DMS 273 (cell line): Measurements from ENCODE around the gene HELZ2.

ENCODE experiments used
- DNase-seq: peaks from one replicate; lab custom pipeline; 2025; ENCODE audit not compliant: unreplicated experiment; lab: John Stamatoyannopoulos, UW

HELZ2 gene

DNA sequence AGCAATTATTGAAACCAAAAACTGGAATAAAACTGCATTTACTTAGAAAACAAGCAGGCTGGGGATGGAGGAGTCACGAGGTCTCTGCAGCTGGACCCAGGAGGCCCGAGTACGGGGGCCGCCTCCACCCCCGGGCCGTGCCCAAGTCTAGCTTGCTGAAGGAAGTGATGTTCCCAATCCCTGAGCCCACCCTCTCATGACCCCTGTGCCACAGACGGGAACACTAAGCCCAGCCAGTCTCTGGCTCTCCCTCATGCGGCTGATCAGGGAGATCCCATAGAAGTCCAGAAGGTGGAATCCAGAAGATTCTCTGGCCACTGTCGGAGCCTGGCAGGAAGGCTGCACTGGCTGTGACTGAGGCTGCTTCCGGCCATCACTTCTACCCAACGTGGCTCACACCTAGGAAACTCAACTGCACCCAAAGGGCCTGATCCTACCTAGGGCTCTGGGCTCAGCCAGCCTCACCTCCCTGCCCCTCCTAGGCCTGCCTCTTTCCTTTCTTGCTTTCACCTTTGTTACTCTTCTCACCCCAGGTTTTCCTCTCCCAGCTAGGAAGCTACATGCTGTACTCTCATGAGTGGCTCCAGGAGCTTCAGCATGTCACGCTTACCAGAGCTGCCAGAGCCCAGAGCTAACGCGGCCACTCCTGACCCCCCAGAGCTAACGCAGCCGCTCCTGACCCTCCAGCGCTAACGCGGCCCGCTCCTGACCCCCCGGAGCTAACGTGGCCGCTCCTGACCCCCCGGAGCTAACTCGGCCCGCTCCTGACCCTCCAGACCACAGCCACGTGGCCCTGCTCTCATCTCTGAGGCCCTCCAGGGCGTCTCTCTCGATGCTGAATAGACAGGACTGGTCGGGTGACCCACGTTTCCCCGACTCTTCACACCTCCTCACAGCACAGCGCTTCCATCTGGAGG is 24.7 kb upstream of the HELZ2 start:
- no peak for DNase-seq

DNA sequence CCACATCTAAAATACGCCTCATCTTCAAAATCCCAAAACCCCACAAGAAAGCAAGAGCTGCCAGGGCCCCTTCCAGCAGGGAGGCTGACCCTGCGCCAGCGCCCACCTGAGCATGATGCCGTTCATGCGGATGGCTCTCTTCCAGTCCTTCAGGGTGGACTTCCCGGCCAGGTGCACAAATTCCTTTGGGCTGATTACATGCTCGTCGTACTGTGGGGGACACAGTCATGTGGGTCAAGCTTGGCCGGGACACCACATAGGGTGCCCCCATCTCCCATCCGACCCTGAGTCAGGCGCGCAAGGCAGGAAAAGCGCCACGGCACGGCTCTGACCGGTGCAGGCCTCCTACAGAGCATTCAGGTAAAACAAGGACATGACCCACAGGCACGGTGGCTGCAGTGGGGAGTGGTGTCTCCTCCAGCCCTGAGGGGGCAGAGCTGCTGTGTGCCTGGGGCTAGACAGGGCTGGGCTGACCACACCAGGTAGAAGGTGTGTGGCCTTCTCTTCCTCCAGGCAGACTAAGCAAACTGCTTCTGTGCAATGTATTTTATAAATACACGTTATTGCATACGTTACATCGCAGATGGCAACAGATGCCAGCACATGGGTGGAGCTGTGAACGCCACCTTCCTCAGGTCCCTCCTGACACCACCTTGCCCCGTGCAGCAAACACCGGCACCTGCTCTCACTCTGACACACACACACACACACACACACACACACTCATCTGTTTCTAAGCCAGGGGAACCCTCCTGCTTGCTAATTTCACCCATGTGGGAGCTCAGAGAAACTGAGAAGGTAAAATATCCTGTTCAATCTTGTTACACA is 23.8 kb upstream of the HELZ2 start:
- DNase-seq: no peak

GRCh38 chr20:63596423-63596822 is 22.4 kb upstream of the HELZ2 start:
- no peak for DNase-seq

DNA sequence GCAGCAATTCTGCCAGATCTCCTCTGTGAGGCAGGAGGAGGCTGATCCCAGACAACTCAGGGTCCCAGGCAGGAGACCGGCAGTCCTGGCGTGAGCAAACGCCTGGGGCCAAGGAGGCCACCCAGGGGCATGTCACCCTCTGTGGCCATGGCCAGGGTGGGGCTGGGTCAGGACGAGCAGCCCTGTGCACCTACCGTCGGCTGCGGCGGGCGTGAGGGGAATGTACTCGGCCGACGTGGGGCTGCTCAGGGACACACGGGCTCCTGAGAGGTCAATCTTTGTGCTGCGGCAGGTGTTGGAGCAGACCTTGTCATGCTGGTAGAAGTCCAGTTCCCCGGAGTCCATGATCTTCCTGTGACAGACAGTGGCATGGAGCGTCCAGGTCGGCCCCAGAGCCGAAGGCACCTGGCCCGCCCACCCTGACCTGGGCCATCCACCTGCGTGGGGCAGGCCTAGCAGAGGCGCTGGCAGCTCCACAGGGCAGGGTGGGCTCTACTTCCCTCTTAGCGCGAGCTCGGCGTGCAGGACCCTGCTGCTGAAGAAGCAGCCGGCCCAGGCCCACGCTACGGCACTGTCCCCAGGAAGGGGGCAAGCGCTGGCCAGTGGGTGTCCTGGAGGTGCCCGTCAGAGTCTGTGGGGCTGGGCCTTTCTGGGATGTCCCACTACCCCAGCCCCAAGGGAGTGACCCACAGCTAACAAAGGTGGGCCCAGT is 21.5 kb upstream of the HELZ2 start:
- DNase-seq: no peak

DNA sequence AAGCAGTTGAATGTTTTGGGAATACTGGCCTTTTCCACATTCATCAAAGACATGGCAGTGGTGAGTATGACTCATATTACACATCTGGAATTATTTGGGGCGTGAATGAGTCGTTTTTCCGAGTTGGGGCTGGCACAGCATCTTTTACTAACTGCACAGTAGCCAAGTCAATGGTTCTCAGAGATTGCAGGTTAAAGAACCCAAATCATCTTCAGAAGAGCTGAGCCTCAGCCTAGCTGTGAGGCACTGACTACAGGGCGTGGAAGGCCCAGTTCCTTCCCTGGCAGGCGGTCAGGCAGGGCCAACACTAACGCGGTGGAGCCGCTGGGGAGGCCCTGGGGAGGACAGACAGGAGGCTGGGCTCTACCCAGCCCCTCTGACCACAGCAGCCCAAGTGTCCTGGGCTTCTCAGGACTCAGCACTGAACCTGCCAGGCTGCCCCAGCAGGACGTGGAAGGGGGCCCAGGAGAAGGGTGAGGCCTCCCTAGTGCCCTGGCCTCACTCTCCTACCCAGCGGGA is 20.1 kb upstream of the HELZ2 start:
- DNase-seq: no peak

GRCh38 chr20:63592661-63593060 is 18.6 kb upstream of the HELZ2 start:
- no peak for DNase-seq

GRCh38 chr20:63591786-63592355 is 17.8 kb upstream of the HELZ2 start:
- no peak for DNase-seq

- DNase-seq: no peak
Observed at GRCh38 chr20:63591147-63591533, 17.1 kb upstream of the HELZ2 start.

DNA sequence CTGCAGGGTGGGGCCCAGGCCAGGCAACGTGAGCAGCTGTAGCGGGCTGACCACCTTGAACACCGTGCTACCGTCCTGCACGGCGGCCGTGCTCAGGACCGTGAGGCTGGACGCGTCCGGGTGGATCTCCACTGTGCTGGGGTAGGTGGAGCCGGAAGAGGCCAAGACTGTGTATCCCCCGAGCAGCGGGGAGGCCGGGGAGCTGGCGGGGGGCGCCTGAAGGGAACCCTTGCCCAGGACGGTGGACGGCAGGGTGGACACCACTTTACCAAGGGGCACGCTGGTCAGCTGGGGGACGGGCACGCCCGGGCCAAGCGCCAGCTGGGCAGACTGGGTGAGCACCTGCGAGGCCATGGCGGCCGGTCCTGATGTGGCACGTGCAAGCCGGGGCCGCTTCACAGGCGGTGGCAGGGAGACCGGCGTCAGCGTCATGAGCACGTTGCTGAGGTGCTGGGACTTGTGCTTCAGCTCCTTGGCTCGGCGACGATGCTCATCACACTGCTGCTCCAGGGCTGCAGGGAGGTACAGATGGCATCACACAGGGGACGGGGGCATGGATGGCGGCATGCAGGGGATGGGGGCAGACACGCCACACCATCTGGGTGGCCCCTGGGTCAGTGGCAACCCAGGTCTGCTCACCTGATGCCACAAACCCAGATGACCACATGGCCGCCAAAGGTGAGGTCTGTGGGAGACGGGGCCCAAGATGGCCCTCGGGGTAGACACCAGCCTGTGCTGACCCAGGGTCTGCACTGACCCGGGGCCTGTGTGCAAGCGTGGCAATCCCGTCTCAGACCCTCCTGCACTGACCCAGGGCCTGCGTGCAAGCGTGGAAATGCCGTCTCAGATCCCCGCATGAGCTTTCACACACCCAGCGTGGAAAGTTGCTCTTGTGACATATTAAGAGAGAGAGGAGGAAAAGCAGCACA is 16.4 kb upstream of the HELZ2 start:
- DNase-seq: no peak

DNA sequence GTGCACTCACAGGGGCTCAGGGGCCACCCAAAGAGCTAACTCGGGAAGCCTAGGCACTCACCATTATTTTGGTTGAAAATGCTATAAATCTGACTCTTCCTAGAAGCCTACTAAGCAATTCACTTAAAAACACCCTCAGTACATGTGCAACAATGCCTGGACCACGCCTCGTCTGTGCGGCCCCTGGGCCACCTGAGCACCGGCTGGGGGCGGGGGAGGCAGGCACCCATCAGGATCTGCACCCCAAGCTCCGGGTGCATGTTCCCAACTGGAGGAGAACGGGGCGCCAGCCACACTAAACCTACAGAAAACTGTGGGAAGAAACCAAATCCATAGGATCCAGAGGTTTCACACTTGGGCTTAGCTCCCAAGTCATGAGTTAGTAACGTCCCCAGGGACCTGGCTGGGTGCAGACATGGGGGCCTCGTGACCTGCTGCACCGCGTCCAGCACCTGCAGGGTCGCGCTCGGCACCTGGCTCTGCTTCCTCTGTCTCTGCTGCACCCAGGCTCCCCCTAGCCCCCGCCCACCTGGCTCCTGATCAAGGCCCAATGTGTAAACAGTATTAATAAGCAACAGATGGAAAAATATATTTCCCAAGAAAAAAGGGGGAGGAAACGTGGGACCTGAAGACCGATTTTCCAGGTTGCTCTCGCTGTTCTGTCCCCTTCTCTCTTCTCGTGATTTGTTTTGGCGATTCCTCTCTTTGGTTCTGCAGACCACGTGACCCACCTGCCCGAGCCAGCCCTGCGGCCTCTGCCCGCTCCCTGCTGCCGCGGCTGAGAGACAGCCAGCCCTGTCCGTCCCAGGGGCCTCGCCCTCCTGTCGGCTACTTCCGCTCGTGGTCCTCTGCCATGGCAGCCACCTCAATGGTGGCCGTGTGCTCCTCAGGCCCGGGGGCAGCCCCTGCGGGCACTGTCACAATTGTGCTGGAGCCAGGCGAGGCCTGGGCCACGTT is 15.5 kb upstream of the HELZ2 start:
- DNase-seq: no peak

DNA sequence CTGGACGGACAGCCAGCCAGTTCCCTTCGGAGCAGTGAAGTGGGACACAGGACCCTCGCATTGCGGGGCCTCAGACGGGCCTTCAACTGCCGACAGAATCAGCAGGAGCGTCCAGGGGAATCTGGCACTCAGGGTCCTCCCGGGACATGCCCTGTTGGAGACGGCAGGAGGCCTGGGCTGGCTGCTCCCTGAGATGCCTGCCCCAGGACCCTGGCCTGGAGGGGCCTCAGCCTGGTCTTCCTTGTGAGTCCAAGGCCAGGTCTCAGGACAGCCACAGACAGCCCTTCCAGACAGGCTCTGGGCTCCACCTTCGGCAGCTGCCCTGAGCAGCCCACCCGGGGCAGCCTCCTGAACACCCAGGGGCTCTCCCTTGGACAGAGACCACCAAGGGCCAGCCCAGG is 14.6 kb upstream of the HELZ2 start:
- no peak for DNase-seq

- no peak for DNase-seq
Observed at GRCh38 chr20:63587776-63588591, 13.9 kb upstream of the HELZ2 start.

- no peak for DNase-seq
Observed at GRCh38 chr20:63587256-63587655, 13.2 kb upstream of the HELZ2 start.

- DNase-seq: no peak
Observed at GRCh38 chr20:63586797-63587196, 12.8 kb upstream of the HELZ2 start.

DNA sequence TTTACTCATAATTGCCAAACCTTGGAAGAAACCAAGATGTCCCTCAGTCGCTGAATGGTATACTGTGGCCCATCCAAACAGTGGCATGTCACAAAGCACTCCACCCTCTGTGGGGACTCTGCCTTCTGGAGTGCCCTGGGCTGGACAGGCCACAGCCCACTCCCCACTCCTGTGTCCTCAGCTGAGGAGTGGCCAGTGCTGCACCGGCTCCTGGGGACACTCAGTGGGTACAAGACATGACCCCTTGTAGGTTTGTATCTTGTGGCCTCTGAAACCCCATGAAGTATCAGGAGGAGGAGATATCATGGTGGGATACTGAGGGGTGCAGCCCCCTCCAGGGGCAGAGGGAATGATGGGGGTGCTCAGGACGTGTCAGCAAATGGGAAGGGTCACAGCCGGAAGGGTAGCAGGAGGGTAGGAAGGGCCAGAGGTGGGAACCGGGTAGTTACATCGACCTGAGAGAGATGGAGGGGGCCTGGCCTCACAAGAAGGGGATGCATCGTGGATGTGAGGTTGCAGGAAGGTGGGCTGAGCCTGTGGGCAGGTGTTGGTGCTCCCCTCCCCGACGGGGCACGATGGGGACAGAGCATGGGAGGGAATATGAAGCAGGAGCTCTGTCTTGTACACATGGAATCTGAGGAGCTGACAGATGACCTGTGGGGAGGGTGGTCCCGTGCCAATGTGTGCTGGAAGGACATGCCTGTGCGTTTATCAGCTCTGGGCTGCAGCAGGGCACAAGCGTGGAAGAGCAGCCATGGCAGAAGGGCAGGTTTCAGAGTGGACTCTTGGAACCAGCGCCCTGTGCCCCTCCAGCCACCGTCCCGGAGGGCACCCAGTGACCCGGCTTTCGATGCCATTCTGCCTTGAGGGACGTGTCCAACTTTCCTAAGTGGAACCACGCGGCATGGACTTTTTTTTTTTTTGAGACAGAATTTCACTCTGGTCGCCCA is 11.9 kb upstream of the HELZ2 start:
- DNase-seq: no peak

- DNase-seq: no peak
Observed at GRCh38 chr20:63582382-63583063, 8.5 kb upstream of the HELZ2 start.
